Measurements from ENCODE around the gene NIPBL. TPM values are rescaled to one million over a fixed set of nuclear protein-coding genes. Genes with fewer than 3 reads are reported as not detected.

Gene NIPBL
- total RNA-seq, 2 experiments from 2014 or later: 108 to 120 TPM

GRCh38 chr5:37034955-37035354, 158.4 kb downstream of the NIPBL start:
- Mint-ChIP-seq H3K9me3 (no peaks in the 10 kb centered on the region), H3K27ac (no peak overlapping the region), H3K36me3 (ENCODE audit: low read depth) (peaks cover 59% of the 10 kb centered on the region), H3K27me3 (no peaks in the 10 kb centered on the region), H3K4me3 (no peak overlapping the region), H3K4me1 (ENCODE audit: low read depth) (peaks cover under 1% of the 10 kb centered on the region)
- no peak for ATAC-seq (ENCODE audit: poor library complexity)
- intact Hi-C loops (cut with DNase I, micrococcal nuclease): no loop called here
- Histone ChIP-seq H3K9me3 (ENCODE audit: control insufficient read depth in 1 of 2, insufficient read depth in 1 of 2, low read length in 2 of 2) (no peaks in the 10 kb centered on the region), H3K4me3 (ENCODE audit: low read length) (no peak overlapping the region), H3K4me1 (ENCODE audit: insufficient read depth, low read length) (no peaks in the 10 kb centered on the region), H3K27ac (ENCODE audit: low read depth in 1 of 2, low read length in 2 of 2) (no peak overlapping the region), H3K27me3 (ENCODE audit: control insufficient read depth in 1 of 2, insufficient read depth in 2 of 2, low read length in 2 of 2) (no peaks in the 10 kb centered on the region), H3K36me3 (ENCODE audit: insufficient read depth, low read length) (peaks cover 42% of the 10 kb centered on the region)
- ChIA-PET POLR2A (no interaction called here), CTCF (interaction anchor here (0.6 kb wide), 1 partner anchor 248 kb away, joined by 3 read pairs; no protein-coding TSS in a partner anchor)
- no peak for DNase-seq
- no peak for TF ChIP-seq CTCF (IDR thresholded peaks at IDR 0.05)

- Histone ChIP-seq H3K9me3 (ENCODE audit: control insufficient read depth in 1 of 2, insufficient read depth in 1 of 2, low read length in 2 of 2) (no peaks in the 10 kb centered on the region), H3K4me3 (ENCODE audit: low read length) (no peak overlapping the region), H3K36me3 (ENCODE audit: insufficient read depth, low read length) (peaks cover 27% of the 10 kb centered on the region), H3K27me3 (ENCODE audit: control insufficient read depth in 1 of 2, insufficient read depth in 2 of 2, low read length in 2 of 2) (no peaks in the 10 kb centered on the region), H3K27ac (ENCODE audit: low read depth in 1 of 2, low read length in 2 of 2) (no peak overlapping the region), H3K4me1 (ENCODE audit: insufficient read depth, low read length) (no peaks in the 10 kb centered on the region)
- ATAC-seq (ENCODE audit: poor library complexity) (no peak), DNase-seq (no peak)
- Mint-ChIP-seq H3K27ac (no peak overlapping the region), H3K4me3 (no peak overlapping the region), H3K36me3 (ENCODE audit: low read depth) (peaks cover 54% of the 10 kb centered on the region), H3K27me3 (no peaks in the 10 kb centered on the region), H3K9me3 (no peaks in the 10 kb centered on the region), H3K4me1 (ENCODE audit: low read depth) (no peaks in the 10 kb centered on the region)
- intact Hi-C loops (cut with DNase I, micrococcal nuclease): no loop called here
- TF ChIP-seq CTCF (IDR thresholded peaks at IDR 0.05): no peak
- CTCF ChIA-PET: interaction anchor here (0.7 kb wide), 1 partner anchor 48 kb away, joined by 3 read pairs; no protein-coding TSS in a partner anchor
- POLR2A ChIA-PET: interaction anchor here (0.7 kb wide), 1 partner anchor 168 kb away, joined by 3 read pairs; no protein-coding TSS in a partner anchor
Measured at GRCh38 chr5:37037840-37038239, 161.3 kb downstream of the NIPBL start.

- no peak for TF ChIP-seq CTCF (IDR thresholded peaks at IDR 0.05)
- POLR2A ChIA-PET: no interaction called here
- ATAC-seq (ENCODE audit: poor library complexity) (no peak), DNase-seq (no peak)
- intact Hi-C loops (cut with DNase I, micrococcal nuclease): loop anchor here in 1 of 2 experiments (5.0 kb wide), 1 partner anchor 38 kb away; no protein-coding TSS in a partner anchor
- Histone ChIP-seq H3K9me3 (ENCODE audit: control insufficient read depth in 1 of 2, insufficient read depth in 1 of 2, low read length in 2 of 2) (no peaks in the 10 kb centered on the region), H3K27ac (ENCODE audit: low read depth in 1 of 2, low read length in 2 of 2) (no peak overlapping the region), H3K36me3 (ENCODE audit: insufficient read depth, low read length) (peaks cover 43% of the 10 kb centered on the region), H3K4me3 (ENCODE audit: low read length) (no peak overlapping the region), H3K4me1 (ENCODE audit: insufficient read depth, low read length) (no peaks in the 10 kb centered on the region), H3K27me3 (ENCODE audit: control insufficient read depth in 1 of 2, insufficient read depth in 2 of 2, low read length in 2 of 2) (no peaks in the 10 kb centered on the region)
- Mint-ChIP-seq H3K4me1 (ENCODE audit: low read depth) (no peaks in the 10 kb centered on the region), H3K36me3 (ENCODE audit: low read depth) (peaks cover 55% of the 10 kb centered on the region), H3K9me3 (no peaks in the 10 kb centered on the region), H3K27me3 (no peaks in the 10 kb centered on the region), H3K27ac (no peak overlapping the region), H3K4me3 (no peak overlapping the region)
- CTCF ChIA-PET: interaction anchor here (1.4 kb wide), 1 partner anchor 28 kb away, joined by 3 read pairs; no protein-coding TSS in a partner anchor
Measured at GRCh38 chr5:37039824-37040223, 163.3 kb downstream of the NIPBL start.
